Activated naive CD4-positive, alpha-beta T cell treated with anti-CD3 and anti-CD28 coated beads for 36 hours (primary cell): ENCODE results near the gene CP. TPM values are rescaled to one million over a fixed set of nuclear protein-coding genes. Genes with fewer than 3 reads are reported as not detected.
"Not testable (repeated sequence)": the region's sequence is repeated elsewhere in the genome, so short reads cannot be mapped to it uniquely, and the experiment has no call there.

ENCODE experiments used
- CTCF ChIA-PET: fragments of 350-600 bp; sonication (Branson Sonifier 250); formaldehyde crosslinking; loops from one replicate; lab custom pipeline; 2021; ENCODE audit warnings: antibody characterized with exemption; lab: Charles Lee
- DNase-seq: peaks from one replicate; pipeline ENCODE4 v3.0.0-alpha.2; 2020
- H3K27ac Mint-ChIP-seq: one replicate; pipeline ENCODE4 v1.8.0; 2021; ENCODE audit warnings: mild to moderate bottlenecking, mixed read lengths
- H3K27me3 Mint-ChIP-seq: one replicate; pipeline ENCODE4 v1.8.0; 2021; ENCODE audit warnings: low read depth, mixed read lengths
- H3K36me3 Mint-ChIP-seq: one replicate; pipeline ENCODE4 v1.8.0; 2021; ENCODE audit warnings: low read depth, mixed read lengths
- H3K4me1 Mint-ChIP-seq: one replicate; pipeline ENCODE4 v1.8.0; 2021; ENCODE audit warnings: low read depth, mixed read lengths
- H3K4me3 Mint-ChIP-seq: one replicate; pipeline ENCODE4 v1.8.0; 2021; ENCODE audit warnings: mild to moderate bottlenecking, moderate library complexity, mixed read lengths
- H3K9me3 Mint-ChIP-seq: one replicate; pipeline ENCODE4 v1.8.0; 2021; ENCODE audit warnings: mixed read lengths
- intact Hi-C: fragments of 100-400 bp; cut with micrococcal nuclease; formaldehyde crosslinking; loops from one replicate; pipeline ENCODE4 v1.15.1; 2023
- total RNA-seq, 2 experiments: library from RNA; stranded (reverse); gene quantifications; one replicate each; pipeline ENCODE4 v1.2.3, GENCODE V29; 2021

Gene CP
- total RNA-seq, 2 experiments from 2014 or later, result not detected

- no peaks in the 10 kb centered on the region for H3K36me3 Mint-ChIP-seq
- peaks cover 21% of the 10 kb centered on the region for H3K4me1 Mint-ChIP-seq
- no peak overlapping the region for H3K27ac Mint-ChIP-seq
- intact Hi-C loops, result loop anchor here (5.0 kb wide), 1 partner anchor 46 kb away; no protein-coding TSS in a partner anchor
- DNase-seq, result no peak
- CTCF ChIA-PET, result no interaction called here
- no peaks in the 10 kb centered on the region for H3K27me3 Mint-ChIP-seq
- no peaks in the 10 kb centered on the region for H3K9me3 Mint-ChIP-seq
- H3K4me3 Mint-ChIP-seq, result no peak overlapping the region
These were observed 1.8 kb upstream of the CP start for GRCh38 chr3:149223461-149223820.

GRCh38 chr3:149219380-149220121 lies 2.1 kb downstream of the CP start:
- CTCF ChIA-PET, result not testable (repeated sequence)

GRCh38 chr3:149217347-149217746 lies 4.3 kb downstream of the CP start:
- Mint-ChIP-seq H3K36me3 (no peaks in the 10 kb centered on the region), H3K9me3 (no peaks in the 10 kb centered on the region), H3K4me1 (no peaks in the 10 kb centered on the region), H3K27me3 (no peaks in the 10 kb centered on the region), H3K4me3 (no peak overlapping the region), H3K27ac (no peak overlapping the region)
- CTCF ChIA-PET, result no interaction called here
- intact Hi-C loops, result no loop called here
- no peak for DNase-seq

More at GRCh38 chr3:149219380-149220121, 2.1 kb downstream of the CP start:
- not testable (repeated sequence) for H3K4me1 Mint-ChIP-seq, H3K27ac Mint-ChIP-seq, DNase-seq, H3K36me3 Mint-ChIP-seq, H3K4me3 Mint-ChIP-seq, H3K27me3 Mint-ChIP-seq, H3K9me3 Mint-ChIP-seq
- intact Hi-C loops, result loop anchor here (5.0 kb wide), 1 partner anchor 42 kb away; no protein-coding TSS in a partner anchor

- DNase-seq, result no peak
- CTCF ChIA-PET, result interaction anchor here (0.6 to 0.8 kb wide), 2 partner anchors 8 to 86 kb away, joined by 3 read pairs; no protein-coding TSS in a partner anchor
These were observed 5.3 kb downstream of the CP start for GRCh38 chr3:149216193-149216869.

GRCh38 chr3:149215515-149215914 lies 6.1 kb downstream of the CP start:
- intact Hi-C loops, result no loop called here
- H3K9me3 Mint-ChIP-seq, result no peaks in the 10 kb centered on the region
- no peaks in the 10 kb centered on the region for H3K27me3 Mint-ChIP-seq
- H3K36me3 Mint-ChIP-seq, result no peaks in the 10 kb centered on the region
- H3K27ac Mint-ChIP-seq, result no peak overlapping the region
- CTCF ChIA-PET, result interaction anchor here (0.6 kb wide), 1 partner anchor 86 kb away, joined by 3 read pairs; no protein-coding TSS in a partner anchor
- H3K4me1 Mint-ChIP-seq, result no peaks in the 10 kb centered on the region
- H3K4me3 Mint-ChIP-seq, result no peak overlapping the region
- DNase-seq, result no peak

More at GRCh38 chr3:149216193-149216869, 5.3 kb downstream of the CP start:
- H3K9me3 Mint-ChIP-seq, result no peaks in the 10 kb centered on the region
- no peaks in the 10 kb centered on the region for H3K27me3 Mint-ChIP-seq
- no peak overlapping the region for H3K4me3 Mint-ChIP-seq
- no peaks in the 10 kb centered on the region for H3K4me1 Mint-ChIP-seq
- no peaks in the 10 kb centered on the region for H3K36me3 Mint-ChIP-seq
- intact Hi-C loops, result no loop called here
- H3K27ac Mint-ChIP-seq, result no peak overlapping the region

- Mint-ChIP-seq H3K4me1 (no peaks in the 10 kb centered on the region), H3K9me3 (no peaks in the 10 kb centered on the region), H3K27ac (no peak overlapping the region), H3K4me3 (no peak overlapping the region), H3K27me3 (peaks cover 2% of the 10 kb centered on the region), H3K36me3 (no peaks in the 10 kb centered on the region)
- intact Hi-C loops, result no loop called here
- no peak for DNase-seq
- CTCF ChIA-PET, result interaction anchor here (0.6 kb wide), 1 partner anchor 8 kb away, joined by 3 read pairs; no protein-coding TSS in a partner anchor
These were observed 6.9 kb downstream of the CP start for GRCh38 chr3:149214702-149215101.

- Mint-ChIP-seq H3K4me1 (no peaks in the 10 kb centered on the region), H3K36me3 (no peaks in the 10 kb centered on the region), H3K9me3 (no peaks in the 10 kb centered on the region), H3K27me3 (peaks cover 3% of the 10 kb centered on the region), H3K27ac (no peak overlapping the region), H3K4me3 (no peak overlapping the region)
- CTCF ChIA-PET, result no interaction called here
- DNase-seq, result no peak
- intact Hi-C loops, result no loop called here
These were observed 9.2 kb downstream of the CP start for GRCh38 chr3:149212386-149212785.

GRCh38 chr3:149209431-149209830 lies 12.2 kb downstream of the CP start:
- Mint-ChIP-seq H3K27ac (no peak overlapping the region), H3K27me3 (peaks cover 7% of the 10 kb centered on the region), H3K4me1 (no peaks in the 10 kb centered on the region), H3K9me3 (no peaks in the 10 kb centered on the region), H3K36me3 (no peaks in the 10 kb centered on the region), H3K4me3 (no peak overlapping the region)
- CTCF ChIA-PET, result no interaction called here
- intact Hi-C loops, result no loop called here
- DNase-seq, result no peak

GRCh38 chr3:149207475-149207874 lies 14.2 kb downstream of the CP start:
- no peaks in the 10 kb centered on the region for H3K36me3 Mint-ChIP-seq
- H3K27me3 Mint-ChIP-seq, result peaks cover 7% of the 10 kb centered on the region
- H3K4me1 Mint-ChIP-seq, result peaks cover 7% of the 10 kb centered on the region
- no peak overlapping the region for H3K4me3 Mint-ChIP-seq
- intact Hi-C loops, result no loop called here
- H3K9me3 Mint-ChIP-seq, result no peaks in the 10 kb centered on the region
- CTCF ChIA-PET, result no interaction called here
- no peak overlapping the region for H3K27ac Mint-ChIP-seq
- no peak for DNase-seq

- H3K4me3 Mint-ChIP-seq, result no peak overlapping the region
- H3K4me1 Mint-ChIP-seq, result peaks cover 7% of the 10 kb centered on the region
- intact Hi-C loops, result loop anchor here (1.0 kb wide), 1 partner anchor 21 kb away; no protein-coding TSS in a partner anchor
- no peak overlapping the region for H3K27ac Mint-ChIP-seq
- CTCF ChIA-PET, result no interaction called here
- H3K9me3 Mint-ChIP-seq, result no peaks in the 10 kb centered on the region
- DNase-seq, result no peak
- H3K27me3 Mint-ChIP-seq, result peaks cover 8% of the 10 kb centered on the region
- H3K36me3 Mint-ChIP-seq, result no peaks in the 10 kb centered on the region
These were observed 17.1 kb downstream of the CP start for GRCh38 chr3:149204390-149204991.

- no peaks in the 10 kb centered on the region for H3K9me3 Mint-ChIP-seq
- H3K36me3 Mint-ChIP-seq, result no peaks in the 10 kb centered on the region
- intact Hi-C loops, result loop anchor here (1.0 kb wide), 1 partner anchor 22 kb away; no protein-coding TSS in a partner anchor
- H3K4me1 Mint-ChIP-seq, result peaks cover 7% of the 10 kb centered on the region
- H3K27me3 Mint-ChIP-seq, result peaks cover 9% of the 10 kb centered on the region
- no peak for DNase-seq
- no peak overlapping the region for H3K27ac Mint-ChIP-seq
- CTCF ChIA-PET, result no interaction called here
- no peak overlapping the region for H3K4me3 Mint-ChIP-seq
These were observed 17.9 kb downstream of the CP start for GRCh38 chr3:149203758-149204157.

- CTCF ChIA-PET, result no interaction called here
- no peak for DNase-seq
- Mint-ChIP-seq H3K4me3 (no peak overlapping the region), H3K4me1 (peaks cover 9% of the 10 kb centered on the region), H3K36me3 (no peaks in the 10 kb centered on the region), H3K9me3 (no peaks in the 10 kb centered on the region), H3K27me3 (peaks cover 6% of the 10 kb centered on the region), H3K27ac (no peak overlapping the region)
- intact Hi-C loops, result no loop called here
These were observed 22.2 kb downstream of the CP start for GRCh38 chr3:149199474-149199873.
